Glutamatergic neuron (in vitro differentiated cells): ENCODE results near the gene IGFN1. TPM values are rescaled to one million over a fixed set of nuclear protein-coding genes. Genes with fewer than 3 reads are reported as not detected.
A peak's percentile ranks its signal among the peaks of the same experiment; 100 is the strongest.

Experiments
- DNase-seq: peaks from one replicate; pipeline ENCODE4 v3.0.0; 2022
- H3K27ac Mint-ChIP-seq: one replicate; pipeline ENCODE4 v1.8.0; 2020; ENCODE audit warnings: mild to moderate bottlenecking, mixed read lengths, inconsistent platforms; ENCODE audit not compliant: unreplicated experiment
- H3K27me3 Mint-ChIP-seq: one replicate; pipeline ENCODE4 v1.8.0; 2020; ENCODE audit warnings: mild to moderate bottlenecking, moderate library complexity, mixed read lengths, inconsistent platforms; ENCODE audit not compliant: unreplicated experiment
- H3K36me3 Mint-ChIP-seq: one replicate; pipeline ENCODE4 v1.8.0; 2020; ENCODE audit warnings: mild to moderate bottlenecking, mixed read lengths, inconsistent platforms; ENCODE audit not compliant: unreplicated experiment
- H3K4me1 Mint-ChIP-seq: one replicate; pipeline ENCODE4 v1.8.0; 2020; ENCODE audit warnings: mild to moderate bottlenecking, low read depth, mixed read lengths, inconsistent platforms; ENCODE audit not compliant: unreplicated experiment
- H3K4me3 Mint-ChIP-seq: one replicate; pipeline ENCODE4 v1.8.0; 2020; ENCODE audit warnings: mild to moderate bottlenecking, mixed read lengths, inconsistent platforms; ENCODE audit not compliant: unreplicated experiment
- H3K9me3 Mint-ChIP-seq: one replicate; pipeline ENCODE4 v1.8.0; 2020; ENCODE audit warnings: mild to moderate bottlenecking, moderate library complexity, mixed read lengths, inconsistent platforms; ENCODE audit not compliant: unreplicated experiment
- CTCF ChIP-seq: fragments of 200-600 bp; sonication (generic); IDR thresholded peaks from one replicate; pipeline ENCODE4 v1.5.0; 2021; ENCODE audit not compliant: partially characterized antibody, unreplicated experiment
- total RNA-seq: library from RNA; stranded (reverse); fragmentation: NEBNext Ultra II Directional; extraction: Animal tissue kit (Norgen Biotek cat#: 25700); gene quantifications from one replicate; pipeline ENCODE4 v1.2.1, GENCODE V29; 2021; ENCODE audit not compliant: unreplicated experiment

Gene IGFN1
- total RNA-seq, 1 donor from 2014 or later, result 1.9 TPM

GRCh38 chr1:201269900-201270410 is 79.3 kb downstream of the IGFN1 start:
- H3K36me3 Mint-ChIP-seq, result no peaks in the 10 kb centered on the region
- no peaks in the 10 kb centered on the region for H3K9me3 Mint-ChIP-seq
- no peak for TF ChIP-seq CTCF
- peaks cover 4% of the 10 kb centered on the region for H3K4me1 Mint-ChIP-seq
- peaks cover 6% of the 10 kb centered on the region for H3K27me3 Mint-ChIP-seq
- no peak overlapping the region for H3K27ac Mint-ChIP-seq
- peak; percentile 9 for DNase-seq
- H3K4me3 Mint-ChIP-seq, result no peak overlapping the region

GRCh38 chr1:201270616-201271390 is 80.2 kb downstream of the IGFN1 start:
- Mint-ChIP-seq H3K4me3 (no peak overlapping the region), H3K36me3 (no peaks in the 10 kb centered on the region), H3K27me3 (peaks cover 8% of the 10 kb centered on the region), H3K4me1 (peaks cover 4% of the 10 kb centered on the region), H3K9me3 (peaks cover under 1% of the 10 kb centered on the region), H3K27ac (no peak overlapping the region)
- peak; percentile 2 for DNase-seq
- no peak for TF ChIP-seq CTCF

GRCh38 chr1:201272799-201273198 is 82.2 kb downstream of the IGFN1 start:
- peaks cover 11% of the 10 kb centered on the region for H3K27me3 Mint-ChIP-seq
- H3K27ac Mint-ChIP-seq, result no peak overlapping the region
- DNase-seq, result no peak
- peaks cover 4% of the 10 kb centered on the region for H3K9me3 Mint-ChIP-seq
- no peak for TF ChIP-seq CTCF
- H3K4me1 Mint-ChIP-seq, result peaks cover 4% of the 10 kb centered on the region
- H3K4me3 Mint-ChIP-seq, result no peak overlapping the region
- H3K36me3 Mint-ChIP-seq, result peaks cover 2% of the 10 kb centered on the region

- Mint-ChIP-seq H3K4me1 (peaks cover 4% of the 10 kb centered on the region), H3K27ac (no peak overlapping the region), H3K36me3 (peaks cover 4% of the 10 kb centered on the region), H3K4me3 (no peak overlapping the region), H3K27me3 (peaks cover 10% of the 10 kb centered on the region), H3K9me3 (peaks cover 8% of the 10 kb centered on the region)
- no peak for DNase-seq
- no peak for TF ChIP-seq CTCF
Observed at GRCh38 chr1:201274616-201275252, 84.1 kb downstream of the IGFN1 start.

- peaks cover 8% of the 10 kb centered on the region for H3K9me3 Mint-ChIP-seq
- peaks cover 4% of the 10 kb centered on the region for H3K4me1 Mint-ChIP-seq
- H3K4me3 Mint-ChIP-seq, result no peak overlapping the region
- peaks cover 4% of the 10 kb centered on the region for H3K36me3 Mint-ChIP-seq
- no peak overlapping the region for H3K27ac Mint-ChIP-seq
- peaks cover 10% of the 10 kb centered on the region for H3K27me3 Mint-ChIP-seq
- TF ChIP-seq CTCF, result no peak
- no peak for DNase-seq
Observed at GRCh38 chr1:201275253-201275666, 84.6 kb downstream of the IGFN1 start.
